AG04450 (cell line): Measurements from ENCODE around the gene FAM78B. TPM values are rescaled to one million over a fixed set of nuclear protein-coding genes. Genes with fewer than 3 reads are reported as not detected.

ENCODE experiments used
- CTCF ChIA-PET: fragments of 300-600, 350-600 bp; formaldehyde crosslinking; extraction: SDS; loops from one replicate; lab custom pipeline; 2022; ENCODE audit warnings: antibody characterized with exemption, inconsistent platforms; lab: Charles Lee
- POLR2A ChIA-PET: fragments of 350-600 bp; formaldehyde crosslinking; extraction: SDS; loops from one replicate; lab custom pipeline; 2021; ENCODE audit warnings: antibody characterized with exemption, inconsistent platforms; lab: Yijun Ruan, JAX
- DNase-seq: peaks from one replicate; pipeline ENCODE4 v3.0.0-alpha.2; 2011; ENCODE audit warnings: low read depth, low spot score
- H3K27ac ChIP-seq: one replicate; pipeline ENCODE4 v1.5.1; 2012; ENCODE audit warnings: low read depth, low read length, control low read depth
- H3K27me3 ChIP-seq: one replicate; pipeline ENCODE4 v1.6.0; 2012; ENCODE audit warnings: low read length; ENCODE audit not compliant: control insufficient read depth, insufficient read depth
- H3K4me3 ChIP-seq: 2 replicates; pipeline ENCODE4 v1.5.1; 2011; ENCODE audit warnings: mild to moderate bottlenecking, low read depth, low read length, control low read depth
- H3K9me3 ChIP-seq: 2 replicates; pipeline ENCODE4 v1.5.1; 2012; ENCODE audit warnings: low read length; ENCODE audit not compliant: control insufficient read depth, insufficient read depth
- polyA plus RNA-seq: library from polyadenylated mRNA; depleted of rRNA; stranded (reverse); fragments of >200 nt; gene quantifications from 2 replicates; pipeline ENCODE4 v1.2.3, GENCODE V29; 2011
- TF ChIP-seq, protein P1 (sequence below): IDR thresholded peaks from 2 replicates; pipeline ENCODE4 v1.5.1; 2011; ENCODE audit warnings: low read depth, low read length, control low read depth, inconsistent platforms

FAM78B gene
- polyA plus RNA-seq, 1 experiment: 0.05 TPM

DNA sequence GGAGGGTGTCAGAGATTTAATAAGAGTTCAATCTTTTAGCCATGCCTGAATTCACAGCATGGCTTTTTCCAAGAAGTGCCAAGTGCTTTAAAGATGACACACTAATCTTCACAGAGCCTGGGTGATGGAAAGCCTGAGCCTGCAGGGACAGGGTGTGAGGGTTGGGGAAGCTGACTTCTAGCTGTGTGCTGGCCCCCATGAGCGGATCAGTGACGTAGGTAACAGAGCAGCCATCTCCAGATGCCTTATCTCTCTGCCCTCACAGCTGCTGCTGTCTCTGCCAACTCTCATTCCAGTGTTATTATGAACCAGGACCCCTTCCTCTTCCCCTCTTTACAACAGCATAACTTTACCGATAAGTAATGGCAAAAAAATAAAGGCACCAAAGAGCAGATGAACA lies 30.6 kb downstream of the FAM78B start:
- ChIA-PET CTCF (no interaction called here), POLR2A (no interaction called here)
- Histone ChIP-seq H3K9me3 (peaks cover 2% of the 10 kb centered on the region; the same call in 1 of the 2 replicates), H3K27ac (no peak overlapping the region), H3K27me3 (no peaks in the 10 kb centered on the region), H3K4me3 (no peak overlapping the region)
- DNase-seq: no peak
- TF ChIP-seq, protein P1, sequence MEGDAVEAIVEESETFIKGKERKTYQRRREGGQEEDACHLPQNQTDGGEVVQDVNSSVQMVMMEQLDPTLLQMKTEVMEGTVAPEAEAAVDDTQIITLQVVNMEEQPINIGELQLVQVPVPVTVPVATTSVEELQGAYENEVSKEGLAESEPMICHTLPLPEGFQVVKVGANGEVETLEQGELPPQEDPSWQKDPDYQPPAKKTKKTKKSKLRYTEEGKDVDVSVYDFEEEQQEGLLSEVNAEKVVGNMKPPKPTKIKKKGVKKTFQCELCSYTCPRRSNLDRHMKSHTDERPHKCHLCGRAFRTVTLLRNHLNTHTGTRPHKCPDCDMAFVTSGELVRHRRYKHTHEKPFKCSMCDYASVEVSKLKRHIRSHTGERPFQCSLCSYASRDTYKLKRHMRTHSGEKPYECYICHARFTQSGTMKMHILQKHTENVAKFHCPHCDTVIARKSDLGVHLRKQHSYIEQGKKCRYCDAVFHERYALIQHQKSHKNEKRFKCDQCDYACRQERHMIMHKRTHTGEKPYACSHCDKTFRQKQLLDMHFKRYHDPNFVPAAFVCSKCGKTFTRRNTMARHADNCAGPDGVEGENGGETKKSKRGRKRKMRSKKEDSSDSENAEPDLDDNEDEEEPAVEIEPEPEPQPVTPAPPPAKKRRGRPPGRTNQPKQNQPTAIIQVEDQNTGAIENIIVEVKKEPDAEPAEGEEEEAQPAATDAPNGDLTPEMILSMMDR: no peak

DNA sequence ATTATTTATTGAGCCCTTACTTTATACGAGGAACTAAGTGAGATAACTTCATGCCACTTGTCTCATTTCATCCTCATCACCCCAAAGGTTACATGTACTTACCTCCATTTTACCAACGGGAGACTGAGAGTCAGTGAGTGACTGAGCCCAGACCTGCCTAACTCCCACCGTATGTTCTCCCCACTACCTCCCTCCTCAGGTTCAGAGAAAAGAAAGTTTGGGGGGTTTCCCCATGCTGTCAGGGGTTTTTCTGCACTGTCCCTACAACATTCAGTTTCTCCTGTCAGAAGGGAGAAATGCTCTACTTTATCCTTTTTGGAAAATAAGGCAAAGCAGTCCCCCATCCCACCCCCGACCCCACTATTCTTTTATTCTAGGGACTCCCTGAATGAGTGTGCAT lies 32.9 kb downstream of the FAM78B start:
- CTCF ChIA-PET: no interaction called here
- TF ChIP-seq, protein P1: no peak
- POLR2A ChIA-PET: no interaction called here
- H3K27ac ChIP-seq: no peak overlapping the region
- no peak for DNase-seq
- peaks cover 4% of the 10 kb centered on the region; the same call in 1 of the 2 replicates for H3K9me3 ChIP-seq
- H3K4me3 ChIP-seq: no peak overlapping the region
- no peaks in the 10 kb centered on the region for H3K27me3 ChIP-seq

DNA sequence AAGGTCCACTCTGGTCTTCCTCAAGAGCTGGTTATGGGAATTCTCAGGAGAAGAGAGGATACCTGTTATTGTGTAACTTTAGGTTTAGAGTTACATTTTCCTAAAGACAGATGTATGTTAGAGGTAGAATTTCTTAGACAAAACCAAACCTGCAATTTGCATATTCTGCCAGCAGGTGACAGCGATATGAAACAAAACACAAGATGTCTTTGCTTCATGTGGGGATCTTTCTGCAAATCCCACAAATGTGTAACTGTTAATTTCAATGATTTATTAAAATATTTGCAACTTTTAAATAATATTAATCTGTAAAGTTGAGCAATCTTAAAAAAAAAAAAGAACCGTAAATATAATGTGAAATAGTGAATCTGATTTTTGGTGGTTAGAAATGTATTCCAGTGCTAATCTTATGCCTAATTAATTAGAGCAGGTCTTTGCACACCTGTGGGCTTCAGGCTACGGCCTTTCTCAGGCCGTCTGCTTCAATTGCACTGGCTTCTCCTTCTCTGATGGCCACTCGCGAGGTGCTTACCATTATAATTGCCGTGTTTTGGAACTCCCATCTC lies 33.4 kb downstream of the FAM78B start:
- Histone ChIP-seq H3K4me3 (no peak overlapping the region), H3K27ac (no peak overlapping the region), H3K27me3 (no peaks in the 10 kb centered on the region), H3K9me3 (peaks cover 4% of the 10 kb centered on the region; the same call in 1 of the 2 replicates)
- no peak for DNase-seq
- TF ChIP-seq, protein P1: 0 out of 2 replicates have a peak, but pooled peaks have one; percentile 17
- CTCF ChIA-PET: no interaction called here
- POLR2A ChIA-PET: no interaction called here

DNA sequence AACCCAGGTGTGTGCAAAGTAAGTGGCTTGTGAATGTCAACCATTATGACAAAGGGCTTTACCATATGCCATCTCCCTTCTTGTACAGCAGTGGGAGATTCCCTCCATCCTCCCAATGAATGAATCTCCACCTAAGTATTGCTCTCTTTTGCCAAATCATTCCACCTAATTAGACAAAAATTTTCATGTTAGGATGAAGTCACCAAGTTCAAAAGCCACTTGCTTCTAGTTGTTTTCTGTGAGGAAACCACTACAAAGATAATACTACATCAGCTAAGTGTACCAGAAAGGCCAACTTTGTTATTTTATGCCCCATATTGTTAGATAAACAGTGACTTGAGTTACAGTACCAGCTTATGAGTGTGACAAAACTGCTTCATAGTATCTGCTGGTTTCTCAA lies 34.3 kb downstream of the FAM78B start:
- POLR2A ChIA-PET: no interaction called here
- no peak overlapping the region for H3K27ac ChIP-seq
- H3K4me3 ChIP-seq: no peak overlapping the region
- TF ChIP-seq, protein P1: no peak
- CTCF ChIA-PET: no interaction called here
- DNase-seq: no peak
- no peaks in the 10 kb centered on the region for H3K27me3 ChIP-seq
- peaks cover 4% of the 10 kb centered on the region; the same call in 1 of the 2 replicates for H3K9me3 ChIP-seq

DNA sequence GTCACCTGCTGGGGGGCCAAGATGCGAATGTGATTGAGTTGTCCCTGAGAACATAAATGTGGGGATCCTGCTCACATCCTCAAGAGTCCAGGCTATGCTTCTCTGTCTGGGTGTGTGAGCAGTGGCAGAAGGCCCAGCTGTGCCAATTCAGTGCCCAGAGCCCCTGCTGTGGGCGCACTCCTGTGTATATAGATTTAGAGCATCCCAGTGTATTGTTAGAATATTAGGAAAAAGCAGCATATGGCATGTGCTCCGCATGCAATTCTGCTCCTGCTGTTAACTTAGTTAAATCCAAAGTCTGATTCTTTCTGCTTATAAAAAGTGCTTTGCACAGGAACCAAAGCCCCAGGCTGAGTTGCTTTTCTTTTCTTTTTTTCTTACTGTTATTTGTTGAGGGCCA lies 37.8 kb downstream of the FAM78B start:
- DNase-seq: no peak
- H3K27me3 ChIP-seq: no peaks in the 10 kb centered on the region
- POLR2A ChIA-PET: no interaction called here
- CTCF ChIA-PET: no interaction called here
- H3K27ac ChIP-seq: no peak overlapping the region
- peaks cover 7% of the 10 kb centered on the region; the same call in 1 of the 2 replicates for H3K9me3 ChIP-seq
- TF ChIP-seq, protein P1: no peak
- no peak overlapping the region for H3K4me3 ChIP-seq
